ENCODE results near the gene NRIP3. TPM values are rescaled to one million over a fixed set of nuclear protein-coding genes. Genes with fewer than 3 reads are reported as not detected.

Gene NRIP3
- total and polyA plus RNA-seq, 9 of the 15 experiments (the other 6 are each of a cell fraction or from before 2014, with no cell fraction given), result 4.4 to 18.7 (median 11.6) TPM

DNA sequence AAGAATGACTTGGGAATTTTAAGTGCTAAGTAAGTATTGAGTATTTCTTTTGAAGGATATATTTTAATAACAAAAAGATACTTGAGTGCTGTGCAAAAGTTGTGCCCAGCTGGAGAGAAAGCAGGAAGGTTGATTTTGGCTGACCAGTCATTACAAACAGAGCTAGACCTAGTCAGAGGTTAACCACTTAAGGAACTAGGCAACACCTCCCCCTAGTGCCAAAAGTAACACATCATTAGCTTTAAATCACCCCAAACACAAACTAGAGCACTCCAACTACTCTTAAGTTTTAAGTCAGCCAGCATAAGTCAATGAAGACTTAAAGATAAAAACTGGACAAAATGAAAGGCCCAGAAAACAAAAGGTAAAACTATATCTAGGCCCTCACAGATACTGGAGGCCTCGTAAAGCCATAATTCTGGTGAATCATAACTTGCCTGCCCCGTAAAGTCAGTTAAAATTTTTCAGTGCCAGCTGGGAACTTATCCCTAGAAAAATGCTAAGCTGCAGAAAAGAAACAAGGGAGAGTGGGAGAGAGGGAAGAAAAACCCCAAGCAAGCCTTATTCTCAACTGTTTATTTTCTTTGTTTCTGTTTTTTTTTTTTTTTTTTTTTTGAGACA lies 44.1 kb downstream of the NRIP3 start (continued):
- TF ChIP-seq, protein P1, sequence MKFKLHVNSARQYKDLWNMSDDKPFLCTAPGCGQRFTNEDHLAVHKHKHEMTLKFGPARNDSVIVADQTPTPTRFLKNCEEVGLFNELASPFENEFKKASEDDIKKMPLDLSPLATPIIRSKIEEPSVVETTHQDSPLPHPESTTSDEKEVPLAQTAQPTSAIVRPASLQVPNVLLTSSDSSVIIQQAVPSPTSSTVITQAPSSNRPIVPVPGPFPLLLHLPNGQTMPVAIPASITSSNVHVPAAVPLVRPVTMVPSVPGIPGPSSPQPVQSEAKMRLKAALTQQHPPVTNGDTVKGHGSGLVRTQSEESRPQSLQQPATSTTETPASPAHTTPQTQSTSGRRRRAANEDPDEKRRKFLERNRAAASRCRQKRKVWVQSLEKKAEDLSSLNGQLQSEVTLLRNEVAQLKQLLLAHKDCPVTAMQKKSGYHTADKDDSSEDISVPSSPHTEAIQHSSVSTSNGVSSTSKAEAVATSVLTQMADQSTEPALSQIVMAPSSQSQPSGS (CRISPR knock-in tag; IDR thresholded peaks at IDR 0.05), result no peak
- TF ChIP-seq RBM15 (IDR thresholded peaks at IDR 0.05; ENCODE audit: insufficient read depth, low read length), result no peak
- peak; percentile 54 for TF ChIP-seq SMC3 (conservative IDR thresholded peaks at IDR 0.05; ENCODE audit: insufficient read depth, low read depth, low read length)
- TF ChIP-seq RFX7 (CRISPR knock-in tag; IDR thresholded peaks at IDR 0.05), result no peak
- TF ChIP-seq, protein P2, sequence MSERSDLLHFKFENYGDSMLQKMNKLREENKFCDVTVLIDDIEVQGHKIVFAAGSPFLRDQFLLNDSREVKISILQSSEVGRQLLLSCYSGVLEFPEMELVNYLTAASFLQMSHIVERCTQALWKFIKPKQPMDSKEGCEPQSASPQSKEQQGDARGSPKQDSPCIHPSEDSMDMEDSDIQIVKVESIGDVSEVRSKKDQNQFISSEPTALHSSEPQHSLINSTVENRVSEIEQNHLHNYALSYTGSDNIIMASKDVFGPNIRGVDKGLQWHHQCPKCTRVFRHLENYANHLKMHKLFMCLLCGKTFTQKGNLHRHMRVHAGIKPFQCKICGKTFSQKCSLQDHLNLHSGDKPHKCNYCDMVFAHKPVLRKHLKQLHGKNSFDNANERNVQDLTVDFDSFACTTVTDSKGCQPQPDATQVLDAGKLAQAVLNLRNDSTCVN (CRISPR knock-in tag; IDR thresholded peaks at IDR 0.05), result no peak
- no peak for TF ChIP-seq FOXK2 (conservative IDR thresholded peaks at IDR 0.05 in 1 of 2, IDR thresholded peaks at IDR 0.05 in 1 of 2; ENCODE audit: low read depth in 2 of 2)
- TF ChIP-seq, protein P3, sequence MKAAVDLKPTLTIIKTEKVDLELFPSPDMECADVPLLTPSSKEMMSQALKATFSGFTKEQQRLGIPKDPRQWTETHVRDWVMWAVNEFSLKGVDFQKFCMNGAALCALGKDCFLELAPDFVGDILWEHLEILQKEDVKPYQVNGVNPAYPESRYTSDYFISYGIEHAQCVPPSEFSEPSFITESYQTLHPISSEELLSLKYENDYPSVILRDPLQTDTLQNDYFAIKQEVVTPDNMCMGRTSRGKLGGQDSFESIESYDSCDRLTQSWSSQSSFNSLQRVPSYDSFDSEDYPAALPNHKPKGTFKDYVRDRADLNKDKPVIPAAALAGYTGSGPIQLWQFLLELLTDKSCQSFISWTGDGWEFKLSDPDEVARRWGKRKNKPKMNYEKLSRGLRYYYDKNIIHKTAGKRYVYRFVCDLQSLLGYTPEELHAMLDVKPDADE (conservative IDR thresholded peaks at IDR 0.05; ENCODE audit: control insufficient read depth, low read depth, low read length), result no peak
- no peak for TF ChIP-seq LARP7 (IDR thresholded peaks at IDR 0.05)
- no peak for TF ChIP-seq POLR2AphosphoS2 (IDR thresholded peaks at IDR 0.05; ENCODE audit: low read length)
- TF ChIP-seq CBX3 (IDR thresholded peaks at IDR 0.05; ENCODE audit: borderline replicate concordance in 1 of 2, low read length in 2 of 2), result no peak
- TF ChIP-seq MCM3 (IDR thresholded peaks at IDR 0.05), result no peak
- no peak for TF ChIP-seq SNRNP70 (optimal IDR thresholded peaks at IDR 0.05; ENCODE audit: low read depth, low read length)
- TF ChIP-seq PURB (CRISPR knock-in tag; IDR thresholded peaks at IDR 0.05; ENCODE audit: low read depth), result no peak
- TF ChIP-seq GABPB1 (CRISPR knock-in tag; IDR thresholded peaks at IDR 0.05), result no peak
- TF ChIP-seq MCM5 (IDR thresholded peaks at IDR 0.05; ENCODE audit: low read depth), result no peak
- no peak for TF ChIP-seq PPARD (CRISPR knock-in tag; IDR thresholded peaks at IDR 0.05)
- no peak for TF ChIP-seq KDM4B (IDR thresholded peaks at IDR 0.05; ENCODE audit: borderline replicate concordance in 2 of 2, low read depth in 1 of 2)
- no peak for TF ChIP-seq CBFA2T2 (conservative IDR thresholded peaks at IDR 0.05)
- TF ChIP-seq, protein P4, sequence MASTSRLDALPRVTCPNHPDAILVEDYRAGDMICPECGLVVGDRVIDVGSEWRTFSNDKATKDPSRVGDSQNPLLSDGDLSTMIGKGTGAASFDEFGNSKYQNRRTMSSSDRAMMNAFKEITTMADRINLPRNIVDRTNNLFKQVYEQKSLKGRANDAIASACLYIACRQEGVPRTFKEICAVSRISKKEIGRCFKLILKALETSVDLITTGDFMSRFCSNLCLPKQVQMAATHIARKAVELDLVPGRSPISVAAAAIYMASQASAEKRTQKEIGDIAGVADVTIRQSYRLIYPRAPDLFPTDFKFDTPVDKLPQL (IDR thresholded peaks at IDR 0.05; ENCODE audit: extremely low read depth, insufficient read length), result no peak
- no peak for TF ChIP-seq ZBTB1 (CRISPR knock-in tag; IDR thresholded peaks at IDR 0.05; ENCODE audit: borderline replicate concordance, low read depth)
- peak; percentile 87 to 88 for TF ChIP-seq RAD21 (CRISPR knock-in tag; conservative IDR thresholded peaks at IDR 0.05 in 1 of 2, IDR thresholded peaks at IDR 0.05 in 1 of 2)
- no peak for TF ChIP-seq C11orf30 (IDR thresholded peaks at IDR 0.05; ENCODE audit: low read depth)
- TF ChIP-seq JUND (IDR thresholded peaks at IDR 0.05; ENCODE audit: borderline replicate concordance, low read depth, low read length), result no peak
- 0 out of 3 replicates have a peak, but pooled peaks have one; percentile 21 for TF ChIP-seq JUND (tag; IDR thresholded peaks at IDR 0.05; ENCODE audit: borderline replicate concordance, low read depth, low read length)

Measured in K562 (cell line).